Jurkat, Clone E6-1 (cell line): Measurements from ENCODE around the gene ALDOA.
"Not testable (repeated sequence)": the region's sequence is repeated elsewhere in the genome, so short reads cannot be mapped to it uniquely, and the experiment has no call there.

Source experiments
- DNase-seq: peaks from one replicate; pipeline ENCODE4 v3.0.0-alpha.2; 2011; ENCODE audit warnings: low read depth, low spot score
- H3K4me3 ChIP-seq: 2 replicates; pipeline ENCODE4 v1.5.1; 2011; ENCODE audit warnings: mild to moderate bottlenecking, low read length, control low read depth, moderate library complexity

Gene ALDOA

GRCh38 chr16:30110661-30111060 lies 45.1 kb downstream of the ALDOA start:
- H3K4me3 ChIP-seq: no peak overlapping the region
- no peak for DNase-seq

- peak; percentile 63 for DNase-seq
- H3K4me3 ChIP-seq: no peak overlapping the region
These were observed 46.9 kb downstream of the ALDOA start for GRCh38 chr16:30112197-30113030.

- H3K4me3 ChIP-seq: no peak within 1 kb of the TSS
- no peak for DNase-seq
These were observed 47.6 kb downstream of the ALDOA start, which contains the start of gene GDPD3 for GRCh38 chr16:30113031-30113710. GDPD3 (minus strand) TSS chr16:30113537; CDS start chr16:30113478, 59 bp downstream.

GRCh38 chr16:30113711-30114333 lies 48.3 kb downstream of the ALDOA start:
- H3K4me3 ChIP-seq: no peak overlapping the region
- DNase-seq: no peak

GRCh38 chr16:30114411-30114810 lies 48.9 kb downstream of the ALDOA start:
- no peak overlapping the region for H3K4me3 ChIP-seq

GRCh38 chr16:30114833-30115232 lies 49.3 kb downstream of the ALDOA start:
- not testable (repeated sequence) for H3K4me3 ChIP-seq, DNase-seq

More at GRCh38 chr16:30114411-30114810, 48.9 kb downstream of the ALDOA start:
- DNase-seq: no peak

- peak; percentile 55 for DNase-seq
- H3K4me3 ChIP-seq: no peak overlapping the region
These were observed 49.7 kb downstream of the ALDOA start for GRCh38 chr16:30115238-30115637.

GRCh38 chr16:30116291-30117207 lies 51.0 kb downstream of the ALDOA start:
- H3K4me3 ChIP-seq: no peak overlapping the region
- DNase-seq: no peak

GRCh38 chr16:30117768-30118167 lies 52.2 kb downstream of the ALDOA start:
- no peak overlapping the region for H3K4me3 ChIP-seq
- DNase-seq: no peak

- no peak for DNase-seq
- H3K4me3 ChIP-seq: no peak overlapping the region
These were observed 53.9 kb downstream of the ALDOA start for GRCh38 chr16:30119428-30119827.
